HAP-1 (cell line): ENCODE results near the gene RNF44.
"Not testable (repeated sequence)": the region's sequence is repeated elsewhere in the genome, so short reads cannot be mapped to it uniquely, and the experiment has no call there.

Source experiments
- DNase-seq, 2 experiments: peaks; one replicate each; pipeline ENCODE4 v3.0.0-alpha.2; 2016 to 2020; ENCODE audit warnings: low spot score in 2 of 2
- H3K27me3 ChIP-seq: fragments of 250-450 bp; sonication (Bioruptor Pico); 2 replicates; pipeline ENCODE4 v1.5.1; 2020; ENCODE audit warnings: low read depth, mild to moderate bottlenecking, moderate library complexity
- H3K36me3 ChIP-seq: fragments of 250-450 bp; sonication (Bioruptor Pico); replicated peaks from 2 replicates; pipeline ENCODE4 v1.5.1; 2020; ENCODE audit warnings: mild to moderate bottlenecking
- H3K4me1 ChIP-seq: fragments of 250-450 bp; sonication (Bioruptor Pico); 2 replicates; pipeline ENCODE4 v1.5.1; 2020; ENCODE audit warnings: mild to moderate bottlenecking
- H3K4me3 ChIP-seq: fragments of 250-450 bp; sonication (Bioruptor Pico); 2 replicates; pipeline ENCODE4 v1.5.1; 2020; ENCODE audit warnings: mild to moderate bottlenecking, moderate library complexity
- H3K9me3 ChIP-seq: fragments of 250-450 bp; sonication (Bioruptor Pico); 2 replicates; pipeline ENCODE4 v1.5.1; 2020; ENCODE audit warnings: mild to moderate bottlenecking, moderate library complexity
- in situ Hi-C: fragments of 300-500 bp; cut with MboI; formaldehyde crosslinking; loops from 3 replicates; pipeline ENCODE4 v1.14.3; 2020; ENCODE audit warnings: low sequenced_read_pairs, inconsistent platforms, mixed read lengths

RNF44 gene

DNA sequence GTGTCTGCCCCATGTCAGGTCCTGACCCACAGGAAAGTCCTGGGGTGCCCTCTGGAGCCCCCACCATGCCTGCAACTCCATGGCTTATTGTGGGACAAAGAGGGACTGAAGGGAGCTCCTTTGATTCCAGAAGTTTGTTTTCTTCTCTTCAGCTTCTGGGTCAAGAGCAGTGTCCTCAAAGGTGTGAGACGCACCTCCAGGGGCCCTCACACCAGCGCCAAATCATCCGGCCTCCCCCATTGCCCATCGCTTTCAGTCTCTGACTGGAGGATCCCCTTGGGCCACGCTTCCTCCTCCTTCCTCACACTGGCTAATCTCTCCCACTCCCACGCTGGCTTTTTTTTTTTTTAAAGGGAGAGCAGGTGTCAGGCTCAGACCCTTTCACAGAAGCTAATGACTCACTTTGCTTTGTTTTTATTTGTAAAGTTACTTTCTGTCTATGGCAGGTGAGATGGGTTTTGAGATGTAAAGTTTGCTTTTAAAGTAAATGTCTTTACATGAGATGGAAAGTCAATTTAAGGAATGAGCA is 28.6 kb upstream of the RNF44 start:
- Histone ChIP-seq H3K4me3 (no peak overlapping the region), H3K36me3 (no peaks in the 10 kb centered on the region), H3K9me3 (no peaks in the 10 kb centered on the region), H3K27me3 (peaks cover 5% of the 10 kb centered on the region), H3K4me1 (no peaks in the 10 kb centered on the region)
- in situ Hi-C loops: no loop called here
- DNase-seq: no peak

DNA sequence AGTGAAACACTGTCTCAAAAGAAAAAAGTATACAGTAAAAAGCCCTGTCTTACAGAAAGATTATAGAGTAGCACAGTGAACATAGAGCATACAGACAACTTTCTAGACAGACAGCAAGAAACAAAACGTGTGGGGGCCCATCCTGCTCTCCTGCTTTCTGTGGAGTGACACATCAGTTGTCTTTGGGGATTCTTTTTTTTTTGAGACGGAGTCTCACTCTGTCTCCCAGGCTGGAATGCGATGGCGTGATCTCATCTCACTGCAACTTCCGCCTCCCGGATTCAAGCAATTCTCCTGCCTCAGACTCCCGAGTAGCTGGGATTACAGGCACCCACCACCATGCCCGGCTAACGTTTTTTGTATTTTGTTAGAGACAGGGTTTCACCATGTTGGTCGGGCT is 26.8 kb upstream of the RNF44 start:
- in situ Hi-C loops: no loop called here
- H3K27me3 ChIP-seq: no peaks in the 10 kb centered on the region
- DNase-seq: no peak
- no peaks in the 10 kb centered on the region for H3K4me1 ChIP-seq
- no peaks in the 10 kb centered on the region for H3K36me3 ChIP-seq
- no peak overlapping the region for H3K4me3 ChIP-seq
- no peaks in the 10 kb centered on the region for H3K9me3 ChIP-seq

DNA sequence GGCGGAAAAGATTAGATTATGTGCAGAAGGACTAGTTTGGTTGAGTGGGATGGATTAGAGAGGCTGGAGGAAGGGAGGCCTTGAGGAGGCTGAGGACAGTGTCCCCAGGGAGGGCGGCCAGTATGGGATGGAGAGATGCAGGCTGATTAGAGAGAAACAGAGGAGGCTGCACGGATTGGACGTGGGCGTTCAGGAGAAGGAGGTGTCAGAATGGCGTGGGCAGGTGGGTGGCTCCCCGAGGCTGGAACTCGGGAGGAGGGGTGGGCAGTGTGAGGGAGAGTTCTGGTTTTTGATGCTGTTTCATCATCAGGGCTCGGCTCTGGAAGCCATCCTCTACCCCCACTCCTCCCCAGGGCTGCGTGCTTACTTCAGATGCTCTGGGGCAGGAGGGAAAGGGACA is 25.0 kb upstream of the RNF44 start:
- in situ Hi-C loops: no loop called here
- H3K4me1 ChIP-seq: no peaks in the 10 kb centered on the region
- H3K4me3 ChIP-seq: no peak overlapping the region
- no peaks in the 10 kb centered on the region for H3K36me3 ChIP-seq
- no peaks in the 10 kb centered on the region for H3K27me3 ChIP-seq
- no peak for DNase-seq
- H3K9me3 ChIP-seq: no peaks in the 10 kb centered on the region

DNA sequence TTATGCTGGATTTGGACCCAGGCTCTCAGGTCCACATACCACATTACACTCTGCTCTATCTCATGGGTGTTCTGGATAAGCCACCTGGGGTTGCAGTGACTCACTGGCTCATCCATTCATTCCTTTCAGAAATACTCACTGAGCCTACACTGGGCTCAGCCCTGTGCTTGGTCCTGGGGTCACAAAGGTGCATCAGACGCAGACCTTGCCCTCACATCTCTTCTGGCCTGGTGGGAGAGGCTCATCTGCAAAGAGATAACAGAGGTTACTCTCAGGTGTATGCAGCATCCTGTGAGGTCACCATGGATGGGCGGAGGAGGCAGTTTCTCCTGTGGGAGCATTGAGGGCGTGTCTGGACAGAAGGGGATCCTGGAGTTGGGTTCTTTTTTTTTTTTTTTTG is 24.1 kb upstream of the RNF44 start:
- DNase-seq: no peak
- Histone ChIP-seq H3K36me3 (no peaks in the 10 kb centered on the region), H3K9me3 (no peaks in the 10 kb centered on the region), H3K4me1 (no peaks in the 10 kb centered on the region), H3K4me3 (no peak overlapping the region), H3K27me3 (no peaks in the 10 kb centered on the region)
- in situ Hi-C loops: no loop called here

DNA sequence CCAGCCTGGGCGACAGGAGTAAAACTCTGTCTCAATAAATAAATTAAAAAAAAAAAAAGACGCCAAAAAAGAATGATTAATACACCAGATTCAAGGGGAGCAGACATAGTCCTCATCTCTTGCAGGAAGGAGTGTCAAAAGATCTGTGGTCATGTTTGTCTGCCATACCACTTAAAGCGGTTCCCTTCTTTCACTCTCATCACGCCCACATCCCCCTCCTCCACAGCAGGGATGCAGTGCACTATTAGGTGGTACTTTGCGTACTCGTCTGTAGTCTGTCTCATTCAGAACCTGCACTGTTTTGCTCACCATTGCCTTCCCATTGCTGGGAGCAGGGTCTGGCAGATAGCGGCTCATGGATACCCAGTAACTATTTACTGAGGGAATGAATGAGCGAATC is 23.2 kb upstream of the RNF44 start:
- in situ Hi-C loops: no loop called here
- no peak overlapping the region for H3K4me3 ChIP-seq
- H3K9me3 ChIP-seq: no peaks in the 10 kb centered on the region
- H3K27me3 ChIP-seq: no peaks in the 10 kb centered on the region
- no peak for DNase-seq
- H3K4me1 ChIP-seq: no peaks in the 10 kb centered on the region
- H3K36me3 ChIP-seq: no peaks in the 10 kb centered on the region

DNA sequence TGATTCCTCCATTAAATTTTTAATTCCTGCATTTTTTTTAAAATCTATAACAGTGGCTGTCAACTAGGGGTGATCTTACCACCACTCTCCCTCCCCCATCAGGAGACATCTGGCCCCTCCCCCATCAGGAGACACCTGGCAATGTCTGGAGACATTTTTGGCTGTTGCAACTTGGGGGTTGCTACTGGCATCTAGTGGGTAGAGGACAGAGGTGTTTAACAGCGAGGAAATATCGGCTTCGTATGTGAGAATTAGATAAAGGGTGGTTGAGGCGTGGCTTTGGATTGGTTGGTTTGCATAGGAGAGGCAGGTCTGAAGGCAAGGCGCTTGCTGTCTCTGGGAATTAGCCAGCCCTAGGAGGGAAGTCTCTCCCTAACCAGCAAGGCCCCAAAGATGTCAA is 22.5 kb upstream of the RNF44 start:
- Histone ChIP-seq H3K9me3 (no peaks in the 10 kb centered on the region), H3K36me3 (no peaks in the 10 kb centered on the region), H3K4me1 (no peaks in the 10 kb centered on the region), H3K4me3 (no peak overlapping the region), H3K27me3 (no peaks in the 10 kb centered on the region)
- no peak for DNase-seq
- in situ Hi-C loops: no loop called here

DNA sequence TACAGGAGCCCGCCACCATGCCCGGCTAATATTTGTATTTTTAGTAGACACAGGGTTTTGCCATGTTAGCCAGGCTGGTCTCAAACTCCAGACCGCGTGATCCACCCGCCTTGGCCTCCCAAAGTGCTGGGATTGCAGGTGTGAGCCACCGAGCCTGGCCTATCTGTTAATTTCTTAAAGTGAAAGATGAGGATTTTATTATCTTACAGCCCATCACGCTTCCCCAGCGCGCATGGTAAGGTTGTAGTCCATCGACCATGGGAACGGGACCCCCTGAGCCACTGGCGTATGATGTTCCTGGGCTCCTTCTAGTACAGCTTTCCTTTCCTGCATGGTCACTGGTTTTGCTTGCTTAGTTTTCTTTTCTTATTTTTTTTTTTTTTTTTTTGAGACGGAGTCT is 20.6 kb upstream of the RNF44 start:
- no peaks in the 10 kb centered on the region for H3K36me3 ChIP-seq
- H3K4me3 ChIP-seq: no peak overlapping the region
- in situ Hi-C loops: no loop called here
- H3K4me1 ChIP-seq: no peaks in the 10 kb centered on the region
- no peaks in the 10 kb centered on the region for H3K9me3 ChIP-seq
- no peak for DNase-seq
- no peaks in the 10 kb centered on the region for H3K27me3 ChIP-seq

DNA sequence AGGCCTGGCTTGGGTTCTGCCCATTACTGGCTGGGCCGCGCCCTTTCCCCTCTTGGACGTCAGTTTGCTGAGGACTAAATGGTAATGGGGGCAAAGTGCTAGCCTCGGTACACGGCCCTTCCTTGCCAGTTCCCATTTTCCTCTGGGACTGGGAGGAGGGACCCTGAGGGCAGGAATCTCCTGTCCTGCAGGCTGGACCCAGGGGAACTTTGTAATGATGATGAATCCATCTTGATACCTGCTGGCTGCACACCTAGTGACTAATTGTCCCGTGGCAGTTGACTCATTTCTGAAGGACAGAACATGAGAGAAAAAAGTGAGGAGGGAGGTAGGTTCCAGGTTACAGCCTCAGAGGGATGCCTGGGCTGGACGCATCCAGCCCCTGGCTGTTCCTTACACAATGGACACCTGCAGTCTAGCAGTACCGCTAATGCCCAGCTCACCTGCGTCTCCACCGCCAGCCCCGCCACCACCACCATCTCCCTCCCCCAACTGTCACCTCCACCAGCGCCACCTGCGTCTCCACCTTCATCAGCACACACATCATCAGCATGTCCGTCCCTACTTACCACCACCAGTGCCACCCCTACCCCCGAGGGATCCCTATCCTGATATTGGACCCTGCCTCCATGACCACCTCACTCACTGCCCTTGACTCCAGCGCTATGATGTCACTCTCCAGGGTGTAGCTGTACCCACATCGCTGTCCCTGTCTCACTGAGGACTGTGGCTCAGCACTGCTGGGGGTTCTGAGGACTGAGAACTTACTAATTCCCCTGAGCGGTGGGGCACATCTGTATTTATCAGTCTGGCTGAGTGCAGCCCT is 16.3 kb upstream of the RNF44 start:
- no peak for DNase-seq
- Histone ChIP-seq H3K36me3 (no peaks in the 10 kb centered on the region), H3K4me1 (no peaks in the 10 kb centered on the region), H3K9me3 (no peaks in the 10 kb centered on the region), H3K27me3 (no peaks in the 10 kb centered on the region), H3K4me3 (no peak overlapping the region)
- in situ Hi-C loops: no loop called here

DNA sequence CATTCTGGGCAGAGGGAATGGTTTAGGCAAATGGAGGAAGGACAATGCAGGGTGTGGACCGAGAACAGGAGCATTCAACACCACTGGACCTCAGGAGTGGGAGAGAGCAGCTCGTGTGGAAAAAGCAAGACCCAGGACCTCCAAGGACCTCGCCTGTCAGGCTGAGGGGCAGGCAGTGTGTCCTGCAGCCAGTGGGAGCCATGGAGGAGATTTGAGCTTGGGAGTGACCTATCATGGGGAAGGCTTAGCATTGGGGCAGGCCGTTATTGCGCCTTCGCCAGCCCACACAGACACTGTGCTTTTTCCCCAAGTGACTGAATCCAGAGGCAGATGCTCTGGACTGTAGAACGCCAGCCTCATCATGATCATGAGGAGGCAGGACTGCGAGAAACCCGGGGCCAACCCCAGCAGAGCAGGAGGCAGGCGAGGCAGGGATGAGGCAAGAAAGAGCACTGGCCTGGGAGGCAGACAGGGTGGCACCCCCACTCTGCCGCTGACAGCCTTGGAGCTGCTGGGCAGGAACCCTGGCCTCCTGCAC is 15.2 kb upstream of the RNF44 start:
- in situ Hi-C loops: no loop called here
- Histone ChIP-seq H3K9me3 (no peaks in the 10 kb centered on the region), H3K27me3 (no peaks in the 10 kb centered on the region), H3K4me3 (no peak overlapping the region), H3K36me3 (no peaks in the 10 kb centered on the region), H3K4me1 (no peaks in the 10 kb centered on the region)
- DNase-seq: no peak

DNA sequence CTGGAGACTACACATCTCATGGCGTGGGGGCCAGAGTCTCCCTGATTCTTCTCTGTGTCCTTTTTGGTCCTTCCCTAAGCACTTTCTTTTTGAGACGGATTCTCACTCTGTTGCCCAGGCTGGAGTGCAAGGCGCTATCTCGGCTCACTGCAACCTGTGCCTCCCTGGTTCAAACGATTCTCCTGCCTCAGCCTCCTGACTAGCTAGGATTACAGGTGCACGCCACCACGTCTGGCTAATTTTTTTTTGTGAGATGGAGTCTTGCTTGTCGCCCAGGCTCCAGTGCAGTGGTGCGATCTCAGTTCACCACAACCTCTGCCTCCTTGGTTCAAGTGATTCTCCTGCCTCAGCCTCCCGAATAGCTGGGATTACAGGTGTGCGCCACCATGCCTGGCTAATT is 13.7 kb upstream of the RNF44 start:
- DNase-seq, in situ Hi-C loops, H3K9me3 ChIP-seq, H3K27me3 ChIP-seq, H3K4me1 ChIP-seq, H3K4me3 ChIP-seq, H3K36me3 ChIP-seq: not testable (repeated sequence)

DNA sequence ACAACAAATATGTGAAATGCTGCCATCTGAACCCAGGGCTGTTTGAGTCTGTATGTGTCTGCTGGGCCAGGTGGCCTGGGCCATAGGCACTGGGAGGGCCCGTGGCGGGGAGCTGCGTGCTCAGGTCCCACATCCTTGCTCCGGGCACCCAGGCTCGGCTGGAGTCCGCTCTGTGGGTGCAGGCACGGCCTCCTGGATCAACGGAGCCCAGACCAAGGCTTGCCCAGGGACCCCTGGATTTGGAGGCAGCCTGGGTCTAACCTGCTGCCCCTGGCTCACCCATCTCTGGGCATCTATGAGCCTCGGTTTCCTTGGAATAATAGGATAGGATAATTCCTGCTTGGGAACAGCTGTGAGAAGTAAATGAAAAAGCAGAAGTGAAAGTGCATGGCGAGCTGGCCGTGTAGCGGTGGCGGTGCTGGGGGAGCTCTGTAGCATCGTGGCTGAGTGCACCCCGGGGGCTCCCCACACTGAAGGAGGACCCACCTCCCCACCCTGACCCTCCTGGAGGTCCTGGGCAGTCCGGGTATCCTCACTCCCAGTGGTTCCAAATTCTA is 13.2 kb upstream of the RNF44 start:
- no peaks in the 10 kb centered on the region for H3K36me3 ChIP-seq
- H3K4me3 ChIP-seq: no peak overlapping the region
- in situ Hi-C loops: no loop called here
- H3K4me1 ChIP-seq: no peaks in the 10 kb centered on the region
- H3K27me3 ChIP-seq: no peaks in the 10 kb centered on the region
- H3K9me3 ChIP-seq: no peaks in the 10 kb centered on the region
- no peak for DNase-seq

DNA sequence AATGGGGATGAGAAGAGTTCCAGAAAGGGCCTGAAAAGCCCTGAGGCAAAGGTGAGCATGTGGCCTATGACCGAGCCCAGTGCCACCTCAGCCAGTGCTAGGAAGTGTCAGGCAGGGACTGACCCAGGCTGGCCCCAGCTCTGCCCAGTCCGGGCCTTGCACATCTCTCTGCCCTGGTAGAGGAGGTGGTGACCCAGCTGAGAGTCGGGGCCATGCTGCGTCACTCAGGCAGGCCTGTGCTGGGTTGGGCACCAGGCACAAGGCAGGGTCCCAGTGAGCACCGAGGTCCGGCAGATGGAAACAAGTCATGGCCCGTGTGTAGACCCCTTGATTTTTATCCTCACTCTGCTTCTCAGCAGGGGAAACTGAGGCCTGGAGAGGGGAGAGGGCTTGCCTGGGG is 12.7 kb upstream of the RNF44 start:
- in situ Hi-C loops: loop anchor here (10.0 kb wide), 1 partner anchor 135 kb away; the partner anchor contains the start of gene CLTB

DNA sequence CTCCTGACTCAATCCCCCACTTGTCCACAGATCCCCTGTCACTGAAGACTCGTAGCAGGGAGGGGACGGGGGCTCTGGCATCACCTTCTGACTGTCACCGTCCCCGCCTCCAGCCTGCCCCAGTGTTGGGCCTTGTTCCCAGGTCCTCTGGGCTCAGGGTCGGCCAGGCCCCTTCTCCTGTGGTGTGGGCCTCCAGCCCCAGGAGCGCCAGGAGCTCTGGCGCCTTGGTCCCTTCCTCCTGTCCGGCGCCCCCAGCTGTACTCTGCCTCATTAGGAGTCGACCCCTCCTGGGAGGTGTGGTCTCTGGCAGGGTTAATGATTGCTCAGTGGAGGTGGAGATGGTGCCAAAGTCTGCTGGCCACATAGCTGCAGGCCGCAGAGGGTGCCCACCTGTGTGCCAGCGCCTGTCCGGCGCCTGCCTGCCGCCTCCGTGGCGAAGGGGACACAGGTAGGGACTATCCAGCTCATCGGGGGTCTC is 11.8 kb upstream of the RNF44 start, which contains the start of gene CDHR2:
Gene CDHR2, plus strand, starts transcription at position 376 of the 478 bp plus-strand sequence. CDS start 16,011 bp downstream, outside the sequence.
- Histone ChIP-seq H3K27me3 (no peaks in the 10 kb centered on the region), H3K9me3 (no peaks in the 10 kb centered on the region), H3K36me3 (no peaks in the 10 kb centered on the region), H3K4me3 (no peak within 1 kb of the TSS), H3K4me1 (peaks cover 2% of the 10 kb centered on the region)
- no peak for DNase-seq
- in situ Hi-C loops: loop anchor here (10.0 kb wide), 1 partner anchor 134 kb away; the partner anchor contains the start of gene CLTB

More for the DNA sequence above, 12.7 kb upstream of the RNF44 start:
- H3K4me1 ChIP-seq: no peaks in the 10 kb centered on the region
- H3K9me3 ChIP-seq: no peaks in the 10 kb centered on the region
- no peak for DNase-seq
- H3K4me3 ChIP-seq: no peak overlapping the region
- H3K27me3 ChIP-seq: no peaks in the 10 kb centered on the region
- no peaks in the 10 kb centered on the region for H3K36me3 ChIP-seq

DNA sequence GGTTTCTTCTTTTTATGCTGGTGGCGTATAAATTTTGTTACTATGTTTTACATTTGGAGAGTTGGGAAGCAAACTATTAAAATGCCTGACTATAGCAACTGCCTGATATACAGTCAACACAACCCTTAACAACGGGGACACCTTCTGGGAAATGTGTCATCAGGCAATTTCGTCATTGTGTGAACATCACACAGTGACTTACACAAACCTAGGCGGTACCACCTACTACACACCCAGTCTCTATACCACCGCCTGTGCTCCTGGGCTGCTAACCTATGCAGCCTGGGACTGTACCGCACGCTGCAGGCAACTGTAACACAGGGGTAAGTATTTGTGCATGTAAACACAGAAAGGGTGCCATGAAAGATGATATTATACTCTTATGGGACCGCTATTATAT is 10.6 kb upstream of the RNF44 start:
- Histone ChIP-seq H3K27me3 (no peaks in the 10 kb centered on the region), H3K4me1 (peaks cover 7% of the 10 kb centered on the region), H3K36me3 (no peaks in the 10 kb centered on the region), H3K4me3 (no peak overlapping the region), H3K9me3 (no peaks in the 10 kb centered on the region)
- in situ Hi-C loops: loop anchor here (10.0 kb wide), 1 partner anchor 133 kb away; the partner anchor contains the start of gene CLTB
- no peak for DNase-seq
